Activated CD4-positive, alpha-beta memory T cell treated with anti-CD3 and anti-CD28 coated beads for 36 hours (primary cell): ENCODE measurements around the gene KRT7. TPM values are rescaled to one million over a fixed set of nuclear protein-coding genes. Genes with fewer than 3 reads are reported as not detected.

Experiments
- CTCF ChIA-PET: fragments of 350-600 bp; sonication (Branson Sonifier 250); formaldehyde crosslinking; loops from one replicate; lab custom pipeline; 2021; ENCODE audit warnings: antibody characterized with exemption, inconsistent platforms; lab: Charles Lee
- POLR2A ChIA-PET: fragments of 350-600 bp; sonication (Branson Sonifier 250); formaldehyde crosslinking; loops from one replicate; lab custom pipeline; 2021; ENCODE audit warnings: antibody characterized with exemption; lab: Charles Lee
- DNase-seq: peaks from one replicate; pipeline ENCODE4 v3.0.0-alpha.2; 2020
- H3K27ac Mint-ChIP-seq: one replicate; pipeline ENCODE4 v1.8.0; 2021; ENCODE audit warnings: mixed read lengths
- H3K27me3 Mint-ChIP-seq: one replicate; pipeline ENCODE4 v1.8.0; 2021; ENCODE audit warnings: mixed read lengths
- H3K36me3 Mint-ChIP-seq: one replicate; pipeline ENCODE4 v1.8.0; 2021; ENCODE audit warnings: mixed read lengths
- H3K4me1 Mint-ChIP-seq: one replicate; pipeline ENCODE4 v1.8.0; 2021; ENCODE audit warnings: low read depth, mixed read lengths
- H3K4me3 Mint-ChIP-seq: one replicate; pipeline ENCODE4 v1.8.0; 2021; ENCODE audit warnings: mild to moderate bottlenecking, mixed read lengths
- H3K9me3 Mint-ChIP-seq: one replicate; pipeline ENCODE4 v1.8.0; 2021; ENCODE audit warnings: mixed read lengths
- intact Hi-C: fragments of 100-400 bp; cut with micrococcal nuclease; formaldehyde crosslinking; loops from one replicate; pipeline ENCODE4 v1.15.1; 2023
- total RNA-seq, 2 experiments: library from RNA; stranded (reverse); gene quantifications; one replicate each; pipeline ENCODE4 v1.2.3, GENCODE V29; 2021

The KRT7 gene
- total RNA-seq, 2 experiments from 2014 or later = 3.5 to 3.7 TPM

- Mint-ChIP-seq H3K4me3 (no peak overlapping the region), H3K4me1 (peaks cover 5% of the 10 kb centered on the region)
- peak; percentile 24 for DNase-seq
Observed at GRCh38 chr12:52202361-52203078, 30.5 kb upstream of the KRT7 start.

GRCh38 chr12:52203079-52203921 is 29.7 kb upstream of the KRT7 start:
- H3K4me3 Mint-ChIP-seq = no peak overlapping the region
- DNase-seq = peak; percentile 47
- CTCF ChIA-PET = interaction anchor here (1.2 kb wide), 1 partner anchor 19 kb away, joined by 7 read pairs; no protein-coding TSS in a partner anchor

More at GRCh38 chr12:52202361-52203078, 30.5 kb upstream of the KRT7 start:
- H3K27me3 Mint-ChIP-seq = peaks cover 19% of the 10 kb centered on the region
- ChIA-PET POLR2A (interaction anchor here (0.7 kb wide), 1 partner anchor 317 kb away, joined by 3 read pairs; no protein-coding TSS in a partner anchor), CTCF (interaction anchor here (1.1 to 1.3 kb wide), 3 partner anchors 11 to 47 kb away, joined by 3 to 7 read pairs (median 3); no protein-coding TSS in a partner anchor)
- H3K27ac Mint-ChIP-seq = no peak overlapping the region
- intact Hi-C loops = no loop called here
- no peaks in the 10 kb centered on the region for H3K9me3 Mint-ChIP-seq
- H3K36me3 Mint-ChIP-seq = no peaks in the 10 kb centered on the region

GRCh38 chr12:52204095-52204930 is 28.7 kb upstream of the KRT7 start:
- Mint-ChIP-seq H3K4me3 (no peak overlapping the region), H3K27me3 (peaks cover 24% of the 10 kb centered on the region), H3K9me3 (no peaks in the 10 kb centered on the region), H3K27ac (no peak overlapping the region), H3K4me1 (peaks cover 5% of the 10 kb centered on the region), H3K36me3 (no peaks in the 10 kb centered on the region)
- DNase-seq = no peak
- CTCF ChIA-PET = interaction anchor here (1.5 kb wide), 1 partner anchor 9 kb away, joined by 5 read pairs; no protein-coding TSS in a partner anchor
- POLR2A ChIA-PET = no interaction called here
- intact Hi-C loops = no loop called here

More at GRCh38 chr12:52203079-52203921, 29.7 kb upstream of the KRT7 start:
- Mint-ChIP-seq H3K27me3 (peaks cover 19% of the 10 kb centered on the region), H3K36me3 (no peaks in the 10 kb centered on the region), H3K27ac (no peak overlapping the region), H3K9me3 (no peaks in the 10 kb centered on the region), H3K4me1 (peaks cover 5% of the 10 kb centered on the region)
- intact Hi-C loops = no loop called here
- POLR2A ChIA-PET = no interaction called here

GRCh38 chr12:52204931-52205505 is 28.0 kb upstream of the KRT7 start:
- POLR2A ChIA-PET = interaction anchor here (0.5 kb wide), 1 partner anchor 69 kb away, joined by 3 read pairs; no protein-coding TSS in a partner anchor
- H3K4me3 Mint-ChIP-seq = no peak overlapping the region
- H3K27ac Mint-ChIP-seq = no peak overlapping the region
- no peaks in the 10 kb centered on the region for H3K9me3 Mint-ChIP-seq
- CTCF ChIA-PET = interaction anchor here (1.5 kb wide), 1 partner anchor 8 kb away, joined by 5 read pairs; no protein-coding TSS in a partner anchor
- H3K4me1 Mint-ChIP-seq = peaks cover 5% of the 10 kb centered on the region
- no peak for DNase-seq
- intact Hi-C loops = no loop called here
- no peaks in the 10 kb centered on the region for H3K36me3 Mint-ChIP-seq
- peaks cover 24% of the 10 kb centered on the region for H3K27me3 Mint-ChIP-seq

GRCh38 chr12:52205612-52206303 is 27.3 kb upstream of the KRT7 start:
- H3K9me3 Mint-ChIP-seq = no peaks in the 10 kb centered on the region
- peaks cover 24% of the 10 kb centered on the region for H3K27me3 Mint-ChIP-seq
- intact Hi-C loops = no loop called here
- CTCF ChIA-PET = interaction anchor here (1.5 kb wide), 1 partner anchor 8 kb away, joined by 5 read pairs; no protein-coding TSS in a partner anchor
- H3K4me3 Mint-ChIP-seq = no peak overlapping the region
- H3K36me3 Mint-ChIP-seq = no peaks in the 10 kb centered on the region
- H3K27ac Mint-ChIP-seq = no peak overlapping the region
- DNase-seq = no peak
- POLR2A ChIA-PET = interaction anchor here (0.6 kb wide), 1 partner anchor 46 kb away, joined by 3 read pairs; no protein-coding TSS in a partner anchor
- peaks cover 5% of the 10 kb centered on the region for H3K4me1 Mint-ChIP-seq

- ChIA-PET CTCF (no interaction called here), POLR2A (interaction anchor here (0.6 kb wide), 1 partner anchor 45 kb away, joined by 3 read pairs; no protein-coding TSS in a partner anchor)
- H3K27ac Mint-ChIP-seq = no peak overlapping the region
- H3K9me3 Mint-ChIP-seq = no peaks in the 10 kb centered on the region
- DNase-seq = no peak
- intact Hi-C loops = no loop called here
- peaks cover 5% of the 10 kb centered on the region for H3K4me1 Mint-ChIP-seq
- H3K27me3 Mint-ChIP-seq = peaks cover 20% of the 10 kb centered on the region
- H3K36me3 Mint-ChIP-seq = no peaks in the 10 kb centered on the region
- no peak overlapping the region for H3K4me3 Mint-ChIP-seq
Observed at GRCh38 chr12:52206304-52207040, 26.6 kb upstream of the KRT7 start.

- Mint-ChIP-seq H3K4me1 (peaks cover 5% of the 10 kb centered on the region), H3K4me3 (no peak overlapping the region), H3K9me3 (no peaks in the 10 kb centered on the region), H3K27ac (no peak overlapping the region), H3K27me3 (peaks cover 18% of the 10 kb centered on the region), H3K36me3 (no peaks in the 10 kb centered on the region)
- intact Hi-C loops = no loop called here
- CTCF ChIA-PET = interaction anchor here (0.9 kb wide), 1 partner anchor 15 kb away, joined by 3 read pairs; no protein-coding TSS in a partner anchor
- POLR2A ChIA-PET = no interaction called here
- DNase-seq = no peak
Observed at GRCh38 chr12:52207106-52207505, 25.9 kb upstream of the KRT7 start.

- no peaks in the 10 kb centered on the region for H3K36me3 Mint-ChIP-seq
- ChIA-PET POLR2A (no interaction called here), CTCF (interaction anchor here (0.6 to 1.1 kb wide), 4 partner anchors 8 to 181 kb away, joined by 3 read pairs; no protein-coding TSS in a partner anchor)
- H3K4me3 Mint-ChIP-seq = no peak overlapping the region
- peaks cover 3% of the 10 kb centered on the region for H3K4me1 Mint-ChIP-seq
- H3K9me3 Mint-ChIP-seq = no peaks in the 10 kb centered on the region
- intact Hi-C loops = no loop called here
- peaks cover 15% of the 10 kb centered on the region for H3K27me3 Mint-ChIP-seq
- no peak overlapping the region for H3K27ac Mint-ChIP-seq
- no peak for DNase-seq
Observed at GRCh38 chr12:52207895-52208294, 25.1 kb upstream of the KRT7 start.

GRCh38 chr12:52208424-52209165 is 24.4 kb upstream of the KRT7 start:
- Mint-ChIP-seq H3K4me3 (no peak overlapping the region), H3K4me1 (no peaks in the 10 kb centered on the region), H3K36me3 (no peaks in the 10 kb centered on the region), H3K27me3 (peaks cover 11% of the 10 kb centered on the region), H3K27ac (no peak overlapping the region), H3K9me3 (no peaks in the 10 kb centered on the region)
- CTCF ChIA-PET = interaction anchor here (0.6 to 1.9 kb wide), 3 partner anchors 9 to 181 kb away, joined by 3 to 5 read pairs (median 3); no protein-coding TSS in a partner anchor
- intact Hi-C loops = no loop called here
- DNase-seq = no peak
- POLR2A ChIA-PET = no interaction called here
